Hepatic stellate cell (primary cell): ENCODE data around the gene HSD17B14.
"Not testable (repeated sequence)": the region's sequence is repeated elsewhere in the genome, so short reads cannot be mapped to it uniquely, and the experiment has no call there.

Experiments used
- DNase-seq: peaks from one replicate; pipeline ENCODE4 v3.0.0; 2011; ENCODE audit warnings: low spot score

Gene HSD17B14

GRCh38 chr19:48796298-48797083 lies 39.8 kb downstream of the HSD17B14 start:
- DNase-seq: no peak

GRCh38 chr19:48795685-48796070 lies 40.6 kb downstream of the HSD17B14 start:
- no peak for DNase-seq

- peak; percentile 95 for DNase-seq
Observed at GRCh38 chr19:48795055-48795684, 41.1 kb downstream of the HSD17B14 start.

GRCh38 chr19:48794291-48794690 lies 42.0 kb downstream of the HSD17B14 start:
- DNase-seq: no peak

GRCh38 chr19:48793271-48793670 lies 43.0 kb downstream of the HSD17B14 start:
- no peak for DNase-seq

- not testable (repeated sequence) for DNase-seq
Observed at GRCh38 chr19:48787331-48787730, 49.0 kb downstream of the HSD17B14 start.

- DNase-seq: not testable (repeated sequence)
Observed at GRCh38 chr19:48786422-48786821, 49.9 kb downstream of the HSD17B14 start.

GRCh38 chr19:48784527-48784926 lies 51.8 kb downstream of the HSD17B14 start:
- DNase-seq: no peak

GRCh38 chr19:48780631-48781391 lies 55.5 kb downstream of the HSD17B14 start:
- DNase-seq: no peak

- DNase-seq: no peak
Observed at GRCh38 chr19:48779636-48780035, 56.7 kb downstream of the HSD17B14 start.

- no peak for DNase-seq
Observed at GRCh38 chr19:48777720-48778119, 58.6 kb downstream of the HSD17B14 start.

- DNase-seq: no peak
Observed at GRCh38 chr19:48777139-48777538, 59.2 kb downstream of the HSD17B14 start.

- no peak for DNase-seq
Observed at GRCh38 chr19:48772503-48772953, 63.8 kb downstream of the HSD17B14 start.

GRCh38 chr19:48770734-48771472 lies 65.4 kb downstream of the HSD17B14 start:
- DNase-seq: no peak

GRCh38 chr19:48770266-48770665 lies 66.0 kb downstream of the HSD17B14 start:
- peak; percentile 55 for DNase-seq

GRCh38 chr19:48768994-48769713 lies 67.1 kb downstream of the HSD17B14 start:
- no peak for DNase-seq

GRCh38 chr19:48768171-48768753 lies 68.0 kb downstream of the HSD17B14 start:
- DNase-seq: not testable (repeated sequence)

GRCh38 chr19:48765816-48766215 lies 70.5 kb downstream of the HSD17B14 start:
- DNase-seq: not testable (repeated sequence)
